Stimulated activated CD8-positive, alpha-beta memory T cell treated with anti-CD3 and anti-CD28 coated beads, Interleukin-15, amount 100 ng/mL, for 48 hours (primary cell): ENCODE results near the gene TMEM95.
"Not testable (repeated sequence)": the region's sequence is repeated elsewhere in the genome, so short reads cannot be mapped to it uniquely, and the experiment has no call there.

Source experiments
- DNase-seq, 2 donors: peaks; one replicate each; pipeline ENCODE4 v3.0.0-alpha.2; 2020; ENCODE audit warnings: low read depth in 2 of 2

TMEM95 gene

GRCh38 chr17:7346761-7347614 lies 8.0 kb upstream of the TMEM95 start:
- DNase-seq = no peak

DNA sequence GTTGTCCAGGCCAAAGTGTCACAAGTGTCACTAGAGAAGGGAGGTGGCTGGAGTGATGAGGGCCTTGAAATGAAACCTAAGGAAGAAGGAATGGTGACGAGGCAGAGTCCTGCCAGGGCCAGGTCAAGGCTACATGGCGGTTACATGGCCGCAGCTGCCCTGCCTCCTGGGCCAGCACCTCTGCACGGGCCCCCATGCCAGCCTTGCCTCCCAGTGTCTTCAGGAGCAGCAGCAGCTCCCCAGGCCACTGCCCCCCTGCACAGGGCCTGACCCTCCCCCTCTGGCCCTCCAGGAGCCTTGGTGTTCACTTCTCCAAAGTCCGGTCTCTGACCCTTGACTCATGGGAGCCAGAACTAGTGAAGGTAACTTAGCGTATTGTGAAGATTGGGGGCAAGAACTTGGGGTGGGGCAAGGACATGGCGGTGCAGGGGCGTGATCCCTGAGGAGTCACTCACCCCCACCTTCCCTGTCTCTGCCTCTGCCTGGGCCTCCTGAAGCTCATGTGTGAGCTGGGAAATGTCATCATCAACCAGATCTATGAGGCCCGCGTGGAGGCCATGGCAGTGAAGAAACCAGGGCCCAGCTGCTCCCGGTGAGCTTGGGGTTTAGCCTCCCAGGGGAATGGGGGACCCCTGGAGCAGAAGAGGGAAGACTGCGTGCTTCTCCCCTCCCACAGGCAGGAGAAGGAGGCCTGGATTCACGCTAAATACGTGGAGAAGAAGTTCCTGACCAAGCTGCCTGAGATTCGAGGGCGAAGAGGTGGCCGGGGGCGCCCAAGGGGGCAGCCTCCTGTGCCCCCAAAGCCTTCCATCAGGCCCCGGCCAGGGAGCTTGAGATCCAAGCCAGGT lies 7.1 kb upstream of the TMEM95 start:
- no peak for DNase-seq

DNA sequence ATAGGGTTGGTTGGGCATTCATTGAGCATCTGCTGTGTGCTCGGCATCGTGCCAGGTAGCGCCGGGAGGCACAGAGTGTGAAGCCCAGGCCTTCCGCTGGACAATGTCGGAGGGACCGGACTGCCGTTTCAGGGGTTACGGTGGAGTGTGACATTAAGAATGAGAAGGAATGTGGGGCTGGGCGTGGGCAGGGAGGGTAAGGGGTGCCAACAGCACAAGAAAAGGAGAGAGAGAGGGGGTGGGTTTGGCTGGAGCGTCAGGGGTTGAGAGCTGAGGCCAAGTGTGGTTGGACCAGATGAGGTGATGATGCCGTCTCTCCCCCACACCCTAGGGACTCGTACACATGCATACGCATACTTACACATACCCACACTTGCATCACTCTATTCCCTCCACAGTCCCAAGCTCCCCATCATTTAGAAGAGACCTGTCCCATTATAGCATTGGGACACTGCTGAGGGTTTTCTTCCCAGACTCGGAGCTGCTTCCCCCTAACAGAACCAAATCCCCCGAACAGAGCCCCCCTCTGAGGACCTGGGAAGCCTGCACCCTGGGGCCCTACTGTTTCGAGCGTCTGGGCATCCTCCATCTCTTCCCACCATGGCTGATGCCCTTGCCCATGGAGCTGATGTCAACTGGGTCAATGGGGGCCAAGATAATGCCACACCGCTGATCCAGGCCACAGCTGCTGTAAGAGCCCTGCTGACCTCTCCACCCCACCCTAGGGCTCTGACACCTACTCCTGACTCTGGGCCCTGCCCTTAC lies 6.3 kb upstream of the TMEM95 start:
- DNase-seq = no peak

DNA sequence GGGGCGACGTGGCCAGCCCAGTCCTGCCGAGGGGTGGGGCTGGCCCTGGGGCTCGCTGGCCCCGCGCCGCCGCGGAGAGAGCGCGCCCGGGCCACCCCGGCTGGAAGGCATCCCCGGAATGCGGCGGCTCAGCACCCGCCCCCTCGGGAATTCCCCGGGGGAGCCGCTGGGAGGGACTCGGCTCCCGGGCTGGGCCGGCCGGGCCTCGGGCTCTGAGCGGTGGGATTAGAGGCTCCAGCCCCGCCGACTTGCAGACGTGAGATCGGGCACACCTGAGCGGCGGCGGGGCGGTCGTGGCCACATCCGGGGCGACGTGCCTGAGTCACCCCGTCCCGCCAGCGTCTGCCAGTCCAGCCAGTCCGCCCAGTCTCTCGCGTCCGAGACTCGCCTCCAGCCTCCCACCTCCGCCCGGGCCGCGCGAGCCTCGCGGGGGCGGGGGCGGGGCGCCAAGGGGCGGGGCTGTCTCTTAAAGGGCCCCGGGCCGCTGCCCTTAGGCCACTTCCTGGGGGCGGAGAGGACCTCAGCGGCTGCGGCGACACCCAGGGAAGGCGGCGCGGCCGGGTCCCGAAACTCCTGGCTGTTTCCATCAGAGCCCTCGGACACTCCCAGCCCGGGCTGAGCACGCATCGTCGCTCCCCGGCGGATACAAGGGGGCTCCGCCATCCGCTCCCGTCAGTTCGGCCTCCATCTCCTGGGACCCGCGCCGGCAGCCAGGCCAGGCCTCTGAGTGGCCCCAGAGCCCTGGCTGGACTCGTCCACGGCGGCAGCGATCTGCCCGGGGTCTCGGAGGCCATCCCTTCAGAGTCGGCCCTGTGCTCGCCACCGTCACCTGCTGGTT lies 3.1 kb upstream of the TMEM95 start, which contains the start of gene KCTD11:
KCTD11 (plus strand) TSS at position 498 of the 838 bp plus-strand sequence.
- DNase-seq = peak; percentile 76 to 84

DNA sequence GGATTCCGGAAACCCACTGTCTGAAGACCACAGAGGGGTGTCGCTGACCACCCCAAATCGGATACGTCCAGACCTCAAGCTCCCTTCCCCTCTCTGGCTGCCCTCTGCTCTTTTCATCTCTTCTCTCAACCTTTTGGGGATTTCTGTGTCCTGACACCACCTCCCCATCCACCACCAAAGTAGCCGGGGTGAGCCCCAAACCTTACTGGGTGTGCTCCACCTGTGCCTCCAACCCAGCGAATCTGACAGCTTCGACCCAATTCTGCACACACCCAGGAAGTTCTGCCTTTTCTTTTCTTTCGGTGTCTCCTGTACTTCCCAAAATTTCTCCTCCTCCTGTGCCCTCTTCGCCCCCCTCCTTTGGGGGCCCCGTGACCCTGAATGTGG lies 2.5 kb upstream of the TMEM95 start:
- DNase-seq = no peak

- DNase-seq = no peak
Measured at GRCh38 chr17:7352910-7353635, 1.9 kb upstream of the TMEM95 start.

GRCh38 chr17:7354262-7354843 lies 603 bp upstream of the TMEM95 start:
- no peak for DNase-seq

GRCh38 chr17:7355573-7355972 lies 617 bp downstream of the TMEM95 start:
- DNase-seq = no peak

DNA sequence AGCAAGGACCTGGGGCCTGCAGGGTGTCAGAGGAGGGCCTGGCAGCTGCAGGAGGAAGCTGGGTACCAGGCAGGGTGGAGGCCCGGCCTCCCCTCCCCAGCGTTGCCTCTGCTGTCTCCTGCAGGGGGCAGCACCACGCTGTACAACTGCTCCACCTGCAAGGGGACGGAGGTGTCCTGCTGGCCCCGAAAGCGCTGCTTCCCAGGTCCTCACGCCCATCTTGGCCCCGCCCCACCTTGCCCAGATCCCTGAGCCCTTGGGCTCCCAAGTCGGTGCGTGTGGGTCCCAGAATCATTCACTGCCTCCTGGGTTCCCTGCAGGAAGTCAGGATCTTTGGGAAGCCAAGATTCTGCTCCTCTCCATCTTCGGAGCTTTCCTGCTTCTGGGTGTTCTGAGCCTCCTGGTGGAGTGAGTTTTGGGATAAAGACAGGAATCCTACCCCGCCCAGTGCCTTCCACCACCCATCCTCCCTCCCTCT lies 1.2 kb downstream of the TMEM95 start:
- DNase-seq = peak; percentile 77 to 79

DNA sequence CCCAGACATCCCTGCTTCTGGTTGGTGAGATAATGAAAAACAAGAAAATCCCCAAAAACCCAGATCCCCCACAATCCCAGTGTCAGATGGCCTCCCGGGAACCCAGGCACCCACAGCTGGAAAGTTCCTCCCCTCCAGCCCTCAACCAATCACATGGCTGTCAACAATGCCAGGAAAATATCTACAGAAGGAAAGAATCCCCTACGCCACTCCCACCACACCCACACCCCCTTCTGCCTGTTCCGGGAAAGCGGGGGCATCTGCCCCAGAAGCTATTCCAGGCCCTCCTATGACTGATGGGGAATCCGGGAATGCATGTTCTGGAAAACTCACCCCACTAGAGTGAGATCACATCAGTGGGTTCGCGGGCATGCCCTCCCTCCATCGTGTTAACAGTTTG lies 1.8 kb downstream of the TMEM95 start:
- no peak for DNase-seq

- no peak for DNase-seq
Measured at GRCh38 chr17:7357381-7357780, 2.4 kb downstream of the TMEM95 start.

GRCh38 chr17:7361906-7362305 lies 7.0 kb downstream of the TMEM95 start:
- DNase-seq = no peak

DNA sequence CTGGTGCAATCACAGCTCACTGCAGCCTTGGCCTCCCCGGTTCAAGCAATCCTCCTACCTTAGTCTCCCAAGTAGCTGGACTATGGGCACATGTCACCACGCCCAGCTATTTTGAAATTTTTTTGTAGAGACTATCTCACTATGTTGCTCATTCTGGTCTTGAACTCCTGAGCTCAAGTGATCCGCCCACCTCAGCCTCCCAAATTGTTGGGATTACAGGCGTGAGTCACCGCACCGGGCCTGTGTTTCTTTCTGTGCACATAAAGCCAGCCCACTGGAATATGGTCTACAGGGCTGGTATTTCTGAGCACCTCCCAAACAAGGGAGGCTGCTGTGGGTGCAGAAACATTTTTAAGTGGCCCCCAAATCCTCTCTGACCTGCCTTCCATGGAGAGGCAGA lies 8.4 kb downstream of the TMEM95 start:
- DNase-seq = no peak

- DNase-seq = not testable (repeated sequence)
Measured at GRCh38 chr17:7365963-7366362, 11.0 kb downstream of the TMEM95 start.

GRCh38 chr17:7367083-7367482 lies 12.1 kb downstream of the TMEM95 start:
- DNase-seq = no peak

GRCh38 chr17:7367918-7368598 lies 13.1 kb downstream of the TMEM95 start:
- no peak for DNase-seq

DNA sequence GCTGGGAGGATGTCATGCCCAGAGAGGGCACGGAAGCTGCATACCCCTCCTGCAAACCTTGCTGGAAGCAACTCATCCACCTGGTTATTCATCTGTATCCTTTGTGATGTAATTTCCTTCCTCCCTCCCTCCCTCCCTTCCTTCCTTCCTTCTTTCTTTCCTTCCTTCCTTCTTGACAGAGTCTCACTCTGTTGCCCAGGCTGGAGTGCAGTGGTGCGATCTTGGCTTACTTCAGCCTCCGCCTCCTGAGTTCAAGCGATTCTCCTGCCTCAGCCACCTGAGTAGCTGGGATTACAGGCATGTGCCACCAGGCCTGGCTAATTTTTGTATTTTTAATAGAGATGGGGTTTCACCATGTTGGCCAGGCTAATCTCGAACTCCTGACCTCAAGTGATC lies 13.6 kb downstream of the TMEM95 start:
- DNase-seq = not testable (repeated sequence)

GRCh38 chr17:7369825-7370224 lies 14.9 kb downstream of the TMEM95 start:
- no peak for DNase-seq

DNA sequence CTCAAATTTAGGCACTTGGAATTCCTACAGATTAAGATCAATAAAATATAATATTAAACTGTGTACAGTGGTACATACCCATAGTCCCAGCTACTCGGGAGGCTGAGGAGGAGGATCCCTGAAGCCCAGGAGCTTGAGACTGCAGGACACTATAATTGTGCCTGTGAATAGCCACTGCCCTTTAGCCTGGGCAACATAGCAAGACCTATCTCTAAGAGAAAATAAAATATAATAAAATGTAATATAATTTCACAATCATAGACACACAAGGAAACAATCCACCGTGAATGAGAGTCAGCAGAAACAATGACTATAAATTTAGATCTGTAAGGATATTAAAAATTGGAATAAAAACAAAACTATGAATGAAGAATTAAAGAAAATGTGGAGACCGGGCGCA lies 15.9 kb downstream of the TMEM95 start:
- no peak for DNase-seq
